Epithelial cell of prostate (primary cell): Measurements from ENCODE around the gene CA10.

Experiments used
- DNase-seq: peaks from one replicate; pipeline ENCODE4 v3.0.0-alpha.2; 2011; ENCODE audit warnings: low read depth, low spot score
- H3K27ac ChIP-seq: fragments of 450-650 bp; 2 replicates; pipeline ENCODE4 v1.5.1; 2017; ENCODE audit warnings: mild to moderate bottlenecking

The CA10 gene

GRCh38 chr17:51587516-51587915, 571.0 kb downstream of the CA10 start:
- no peak overlapping the region for H3K27ac ChIP-seq
- no peak for DNase-seq

- DNase-seq: no peak
- H3K27ac ChIP-seq: no peak overlapping the region
Measured at GRCh38 chr17:51585514-51586104, 572.9 kb downstream of the CA10 start.

GRCh38 chr17:51580869-51581268, 577.6 kb downstream of the CA10 start:
- DNase-seq: no peak

More at GRCh38 chr17:51580869-51581268, 577.6 kb downstream of the CA10 start:
- H3K27ac ChIP-seq: no peak overlapping the region
